RKO (cell line): Measurements from ENCODE around the gene ZNF594.
"Not testable (repeated sequence)": the region's sequence is repeated elsewhere in the genome, so short reads cannot be mapped to it uniquely, and the experiment has no call there.

Source experiments
- DNase-seq: peaks from one replicate; pipeline ENCODE4 v3.0.0-alpha.2; 2016; ENCODE audit warnings: low spot score

ZNF594 gene

GRCh38 chr17:5201011-5201410 lies 9.3 kb upstream of the ZNF594 start:
- no peak for DNase-seq

GRCh38 chr17:5200360-5200759 lies 8.7 kb upstream of the ZNF594 start:
- DNase-seq: no peak

GRCh38 chr17:5198472-5198871 lies 6.8 kb upstream of the ZNF594 start:
- no peak for DNase-seq

GRCh38 chr17:5194346-5194745 lies 2.7 kb upstream of the ZNF594 start:
- peak; percentile 2 for DNase-seq

GRCh38 chr17:5184288-5184687 lies 7.4 kb downstream of the ZNF594 start:
- DNase-seq: no peak

GRCh38 chr17:5183410-5183793 lies 8.3 kb downstream of the ZNF594 start:
- no peak for DNase-seq

GRCh38 chr17:5182597-5183409 lies 8.9 kb downstream of the ZNF594 start:
- no peak for DNase-seq

GRCh38 chr17:5181509-5182305 lies 10.0 kb downstream of the ZNF594 start:
- DNase-seq: no peak

- DNase-seq: no peak
Measured at GRCh38 chr17:5179003-5179402, 12.7 kb downstream of the ZNF594 start.

GRCh38 chr17:5175027-5175426 lies 16.6 kb downstream of the ZNF594 start:
- DNase-seq: not testable (repeated sequence)

- not testable (repeated sequence) for DNase-seq
Measured at GRCh38 chr17:5165791-5166564, 25.7 kb downstream of the ZNF594 start.

- no peak for DNase-seq
Measured at GRCh38 chr17:5164436-5164835, 27.2 kb downstream of the ZNF594 start.

GRCh38 chr17:5161793-5162192 lies 29.9 kb downstream of the ZNF594 start:
- DNase-seq: not testable (repeated sequence)

- DNase-seq: not testable (repeated sequence)
Measured at GRCh38 chr17:5160702-5161101, 31.0 kb downstream of the ZNF594 start.

GRCh38 chr17:5146122-5146521 lies 45.5 kb downstream of the ZNF594 start:
- not testable (repeated sequence) for DNase-seq

GRCh38 chr17:5142877-5143276 lies 48.8 kb downstream of the ZNF594 start:
- DNase-seq: not testable (repeated sequence)

- no peak for DNase-seq
Measured at GRCh38 chr17:5139458-5139732, 52.3 kb downstream of the ZNF594 start.

GRCh38 chr17:5138616-5139457 lies 52.8 kb downstream of the ZNF594 start:
- DNase-seq: no peak

GRCh38 chr17:5138198-5138544 lies 53.5 kb downstream of the ZNF594 start:
- not testable (repeated sequence) for DNase-seq

GRCh38 chr17:5137511-5138197 lies 54.0 kb downstream of the ZNF594 start:
- DNase-seq: not testable (repeated sequence)
